ENCODE measurements around the gene CCDC8.
"Not testable (repeated sequence)": the region's sequence is repeated elsewhere in the genome, so short reads cannot be mapped to it uniquely, and the experiment has no call there.

CCDC8 gene

GRCh38 chr19:46397801-46398479 lies 15.4 kb downstream of the CCDC8 start:
- not testable (repeated sequence) for DNase-seq

- DNase-seq: no peak
Measured at GRCh38 chr19:46394402-46394797, 19.0 kb downstream of the CCDC8 start.

GRCh38 chr19:46393456-46394401 lies 19.6 kb downstream of the CCDC8 start:
- DNase-seq: no peak

- no peak for DNase-seq
Measured at GRCh38 chr19:46392837-46393236, 20.5 kb downstream of the CCDC8 start.

GRCh38 chr19:46392252-46392801 lies 21.0 kb downstream of the CCDC8 start:
- no peak for DNase-seq

- DNase-seq: no peak
Measured at GRCh38 chr19:46391296-46392251, 21.8 kb downstream of the CCDC8 start.

GRCh38 chr19:46390866-46391265 lies 22.5 kb downstream of the CCDC8 start:
- no peak for DNase-seq

- no peak for DNase-seq
Measured at GRCh38 chr19:46390121-46390858, 23.1 kb downstream of the CCDC8 start.

GRCh38 chr19:46388311-46389095 lies 24.9 kb downstream of the CCDC8 start:
- DNase-seq: no peak

GRCh38 chr19:46387713-46388130 lies 25.6 kb downstream of the CCDC8 start:
- DNase-seq: no peak

- DNase-seq: no peak
Measured at GRCh38 chr19:46386996-46387712, 26.2 kb downstream of the CCDC8 start.

GRCh38 chr19:46386151-46386550 lies 27.2 kb downstream of the CCDC8 start:
- DNase-seq: no peak

GRCh38 chr19:46385636-46386035 lies 27.7 kb downstream of the CCDC8 start:
- no peak for DNase-seq

- DNase-seq: no peak
Measured at GRCh38 chr19:46384396-46384795, 29.0 kb downstream of the CCDC8 start.

GRCh38 chr19:46383846-46384245 lies 29.5 kb downstream of the CCDC8 start:
- DNase-seq: no peak

- DNase-seq: no peak
Measured at GRCh38 chr19:46383171-46383815, 30.1 kb downstream of the CCDC8 start.

GRCh38 chr19:46381756-46382345 lies 31.5 kb downstream of the CCDC8 start:
- DNase-seq: no peak

- DNase-seq: no peak
Measured at GRCh38 chr19:46381346-46381745, 32.0 kb downstream of the CCDC8 start.

- no peak for DNase-seq
Measured at GRCh38 chr19:46380690-46381089, 32.7 kb downstream of the CCDC8 start.
